K562 (cell line): Measurements from ENCODE around the gene PPM1N. TPM values are rescaled to one million over a fixed set of nuclear protein-coding genes. Genes with fewer than 3 reads are reported as not detected.
A peak's percentile ranks its signal among the peaks of the same experiment; 100 is the strongest.

ENCODE experiments used
- EP400 ChIP-seq: fragments of 450-650 bp; IDR thresholded peaks from 2 replicates; pipeline ENCODE4 v1.6.1; 2017; ENCODE audit warnings: antibody characterized with exemption, mild to moderate bottlenecking, moderate library complexity
- FOXK1 ChIP-seq: sonication (generic); formaldehyde crosslinking; IDR thresholded peaks from 2 replicates; pipeline ENCODE4 v1.8.0; 2022; ENCODE audit warnings: missing genetic modification reagents, mild to moderate bottlenecking, borderline replicate concordance
- HDAC2 ChIP-seq: fragments of 450-650 bp; IDR thresholded peaks from 2 replicates; pipeline ENCODE4 v1.6.1; 2016; ENCODE audit warnings: mild to moderate bottlenecking
- MGA ChIP-seq: fragments of 450-650 bp; IDR thresholded peaks from 2 replicates; pipeline ENCODE4 v1.6.1; 2016; ENCODE audit warnings: mild to moderate bottlenecking, moderate library complexity
- SMC3 ChIP-seq: conservative IDR thresholded peaks from 2 replicates; pipeline ENCODE4 v1.6.1; 2011; ENCODE audit warnings: low read depth, low read length, improper control_type of control experiment; ENCODE audit not compliant: insufficient read depth
- SP1 ChIP-seq: sonication (generic); formaldehyde crosslinking; IDR thresholded peaks from 2 replicates; pipeline ENCODE4 v1.8.1; 2022; ENCODE audit warnings: mild to moderate bottlenecking, missing genetic modification reagents
- TFAP4 ChIP-seq: sonication (generic); formaldehyde crosslinking; IDR thresholded peaks from 2 replicates; pipeline ENCODE4 v1.8.0; 2022; ENCODE audit warnings: missing genetic modification reagents, mild to moderate bottlenecking, moderate library complexity, borderline replicate concordance
- polyA plus RNA-seq, 8 experiments: library from polyadenylated mRNA; depleted of rRNA in 4 of 8; stranded (reverse) in 5 of 8; unstranded in 3 of 8; fragments of >200 nt; fragmentation: Nextera tagmentation in 2 of 8; fragmentation: Illumina TruSeq in 1 of 8; extraction: Ambion mirVana in 2 of 8; extraction: Trizol in 1 of 8; gene quantifications; 2 replicates each; pipeline versions ENCODE4 v1.2.1 to v1.2.3, GENCODE V29; 2011 to 2014; ENCODE audit warnings: inconsistent platforms in 1 of 8, missing spikeins in 1 of 8
- total RNA-seq, 7 experiments: library from RNA; depleted of rRNA in 6 of 7; stranded (reverse); fragments of >200 nt in 6 of 7; fragmentation: Illumina TruSeq in 2 of 7; extraction: Trizol in 2 of 7; gene quantifications; 2 replicates each; pipeline versions ENCODE4 v1.2.1 to v1.2.3, GENCODE V29; 2011 to 2021; ENCODE audit warnings: low replicate concordance in 1 of 7
- TF ChIP-seq, protein P1 (sequence below): sonication (generic); formaldehyde crosslinking; IDR thresholded peaks from 2 replicates; pipeline ENCODE4 v1.8.0; 2023; ENCODE audit warnings: mild to moderate bottlenecking, missing genetic modification reagents

PPM1N gene
- total and polyA plus RNA-seq, 9 of the 15 experiments (the other 6 are each of a cell fraction or from before 2014, with no cell fraction given), result 4.5 to 15.6 (median 8.7) TPM

DNA sequence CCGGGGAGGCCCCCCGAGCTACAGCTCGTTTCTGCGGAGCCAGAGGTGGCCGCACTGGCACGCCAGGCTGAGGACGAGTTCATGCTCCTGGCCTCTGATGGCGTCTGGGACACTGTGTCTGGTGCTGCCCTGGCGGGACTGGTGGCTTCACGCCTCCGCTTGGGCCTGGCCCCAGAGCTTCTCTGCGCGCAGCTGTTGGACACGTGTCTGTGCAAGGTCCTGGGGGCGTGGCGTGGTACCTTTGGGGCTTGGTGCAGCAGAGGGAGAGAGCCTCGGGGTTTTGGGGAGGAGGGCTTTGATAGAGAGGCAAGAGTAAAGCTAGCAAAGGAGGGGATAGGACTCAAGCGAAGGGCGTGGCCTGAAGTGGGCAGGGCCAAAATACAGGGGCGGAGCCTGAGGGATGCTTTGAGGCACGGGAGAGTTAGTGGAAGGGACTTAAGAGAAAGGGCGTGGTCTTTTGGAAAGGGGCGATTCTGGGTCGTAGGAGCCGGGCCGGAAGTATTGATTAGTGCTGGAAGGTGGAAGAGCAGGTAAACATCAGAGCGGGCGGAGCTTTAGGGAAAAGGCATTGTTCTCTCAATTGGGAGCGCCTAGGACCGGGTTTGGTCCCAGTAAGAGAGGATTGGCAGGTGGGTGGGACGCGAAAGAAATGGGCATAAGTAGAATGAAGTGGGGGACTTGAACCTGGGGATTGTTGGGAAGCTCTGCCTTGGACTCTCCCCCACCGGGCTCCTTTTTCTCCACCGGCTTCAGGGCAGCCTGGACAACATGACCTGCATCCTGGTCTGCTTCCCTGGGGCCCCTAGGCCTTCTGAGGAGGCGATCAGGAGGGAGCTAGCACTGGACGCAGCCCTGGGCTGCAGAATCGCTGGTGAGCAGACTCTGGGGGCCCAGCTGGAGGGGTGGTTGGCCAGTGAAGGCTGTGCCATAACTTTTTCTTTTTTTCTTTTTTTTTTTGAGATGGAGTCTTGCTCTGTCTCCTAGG lies 1.2 kb downstream of the PPM1N start (continued):
- peak; percentile 84 for TF ChIP-seq TFAP4 (CRISPR knock-in tag)
- 0 out of 2 replicates have a peak, but pooled peaks have one; percentile 15 for TF ChIP-seq EP400
- TF ChIP-seq SP1 (CRISPR knock-in tag), result peak; percentile 68
- TF ChIP-seq, protein P1, sequence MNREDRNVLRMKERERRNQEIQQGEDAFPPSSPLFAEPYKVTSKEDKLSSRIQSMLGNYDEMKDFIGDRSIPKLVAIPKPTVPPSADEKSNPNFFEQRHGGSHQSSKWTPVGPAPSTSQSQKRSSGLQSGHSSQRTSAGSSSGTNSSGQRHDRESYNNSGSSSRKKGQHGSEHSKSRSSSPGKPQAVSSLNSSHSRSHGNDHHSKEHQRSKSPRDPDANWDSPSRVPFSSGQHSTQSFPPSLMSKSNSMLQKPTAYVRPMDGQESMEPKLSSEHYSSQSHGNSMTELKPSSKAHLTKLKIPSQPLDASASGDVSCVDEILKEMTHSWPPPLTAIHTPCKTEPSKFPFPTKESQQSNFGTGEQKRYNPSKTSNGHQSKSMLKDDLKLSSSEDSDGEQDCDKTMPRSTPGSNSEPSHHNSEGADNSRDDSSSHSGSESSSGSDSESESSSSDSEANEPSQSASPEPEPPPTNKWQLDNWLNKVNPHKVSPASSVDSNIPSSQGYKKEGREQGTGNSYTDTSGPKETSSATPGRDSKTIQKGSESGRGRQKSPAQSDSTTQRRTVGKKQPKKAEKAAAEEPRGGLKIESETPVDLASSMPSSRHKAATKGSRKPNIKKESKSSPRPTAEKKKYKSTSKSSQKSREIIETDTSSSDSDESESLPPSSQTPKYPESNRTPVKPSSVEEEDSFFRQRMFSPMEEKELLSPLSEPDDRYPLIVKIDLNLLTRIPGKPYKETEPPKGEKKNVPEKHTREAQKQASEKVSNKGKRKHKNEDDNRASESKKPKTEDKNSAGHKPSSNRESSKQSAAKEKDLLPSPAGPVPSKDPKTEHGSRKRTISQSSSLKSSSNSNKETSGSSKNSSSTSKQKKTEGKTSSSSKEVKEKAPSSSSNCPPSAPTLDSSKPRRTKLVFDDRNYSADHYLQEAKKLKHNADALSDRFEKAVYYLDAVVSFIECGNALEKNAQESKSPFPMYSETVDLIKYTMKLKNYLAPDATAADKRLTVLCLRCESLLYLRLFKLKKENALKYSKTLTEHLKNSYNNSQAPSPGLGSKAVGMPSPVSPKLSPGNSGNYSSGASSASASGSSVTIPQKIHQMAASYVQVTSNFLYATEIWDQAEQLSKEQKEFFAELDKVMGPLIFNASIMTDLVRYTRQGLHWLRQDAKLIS (CRISPR knock-in tag), result no peak
- peak; percentile 95 for TF ChIP-seq MGA
- TF ChIP-seq HDAC2, result peak; percentile 42; the same call in 1 of the 2 replicates
- no peak for TF ChIP-seq SMC3
- no peak for TF ChIP-seq FOXK1 (CRISPR knock-in tag)
